ENCODE results near the gene GOLGA6A. TPM values are rescaled to one million over a fixed set of nuclear protein-coding genes. Genes with fewer than 3 reads are reported as not detected.
"Not testable (repeated sequence)": the region's sequence is repeated elsewhere in the genome, so short reads cannot be mapped to it uniquely, and the experiment has no call there.

Gene GOLGA6A
- polyA plus RNA-seq, 3 donors: 0.18 TPM; not detected in 2

DNA sequence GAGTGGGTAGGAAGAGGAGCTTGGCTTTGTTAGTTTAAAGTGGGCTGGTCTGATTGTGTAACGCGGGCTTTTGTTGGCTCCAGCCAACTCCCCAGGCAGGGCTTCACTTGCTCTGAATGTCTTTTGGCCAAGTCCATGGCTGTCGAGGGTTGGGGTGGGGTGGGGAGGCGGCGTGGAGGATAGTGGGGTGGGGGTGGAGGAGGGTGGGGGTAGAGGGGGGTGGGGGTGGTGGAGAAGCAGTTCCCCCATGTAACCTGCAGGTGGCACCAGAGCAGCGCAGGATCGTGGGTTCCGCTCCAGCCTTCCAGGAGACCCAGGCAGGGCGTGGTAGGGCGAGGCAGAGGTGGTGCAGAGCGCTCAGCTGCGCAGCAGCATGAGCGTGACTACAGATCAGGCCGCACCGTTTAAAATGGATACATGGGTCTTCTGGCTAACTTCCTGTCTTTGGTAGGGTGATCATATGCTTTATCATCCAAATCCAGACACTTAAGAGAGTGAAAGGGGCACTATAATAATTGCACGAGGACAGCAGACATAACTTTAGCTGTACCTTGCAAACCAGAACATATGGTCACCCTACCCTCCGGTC lies 28.3 kb downstream of the GOLGA6A start:
- DNase-seq: peak; percentile 57

GRCh38 chr15:74053517-74053916 lies 28.8 kb downstream of the GOLGA6A start:
- DNase-seq: no peak

DNA sequence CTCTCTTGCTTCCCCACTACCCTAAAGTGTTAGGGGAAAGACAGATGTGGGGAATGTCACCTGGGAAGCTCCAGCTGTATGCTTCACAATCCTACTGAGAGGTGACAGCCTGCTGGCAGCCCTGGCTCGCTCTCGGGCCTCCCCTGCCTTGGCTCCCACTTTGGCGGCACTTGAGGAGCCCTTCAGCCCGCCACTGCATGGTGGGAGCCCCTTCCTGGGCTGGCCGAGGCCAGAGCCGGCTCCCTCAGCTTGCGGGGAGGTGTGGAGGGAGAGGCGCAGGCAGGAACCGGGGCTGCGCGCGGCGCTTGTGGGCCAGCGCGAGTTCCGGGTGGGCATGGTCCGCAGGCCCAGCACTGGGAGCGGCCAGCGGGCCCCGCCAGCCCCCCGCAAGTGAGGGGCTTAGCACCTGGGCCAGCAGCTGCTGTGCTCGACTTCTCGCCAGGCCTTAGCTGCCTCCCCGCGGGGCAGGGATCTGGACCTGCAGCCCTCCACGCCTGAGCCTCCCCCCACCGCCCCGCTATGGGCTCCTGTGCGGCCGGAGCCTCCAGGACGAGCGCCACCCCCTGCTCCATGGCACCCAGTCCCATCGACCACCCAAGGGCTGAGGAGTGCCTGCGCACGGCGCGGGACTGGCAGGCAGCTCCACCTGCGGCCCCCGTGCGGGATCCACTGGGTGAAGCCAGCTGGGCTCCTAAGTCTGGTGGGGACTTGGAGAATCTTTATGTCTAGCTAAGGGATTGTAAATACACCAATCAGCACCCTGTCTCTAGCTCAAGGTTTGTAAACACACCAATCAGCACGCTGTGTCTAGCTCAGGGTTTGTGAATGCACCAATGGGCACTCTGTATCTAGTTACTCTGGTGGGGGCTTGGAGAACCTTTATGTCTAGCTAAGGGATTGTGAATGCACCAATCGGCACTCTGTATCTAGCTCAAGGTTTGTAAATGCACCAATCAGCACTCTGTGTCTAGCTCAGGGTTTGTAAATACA lies 29.8 kb downstream of the GOLGA6A start:
- not testable (repeated sequence) for DNase-seq

DNA sequence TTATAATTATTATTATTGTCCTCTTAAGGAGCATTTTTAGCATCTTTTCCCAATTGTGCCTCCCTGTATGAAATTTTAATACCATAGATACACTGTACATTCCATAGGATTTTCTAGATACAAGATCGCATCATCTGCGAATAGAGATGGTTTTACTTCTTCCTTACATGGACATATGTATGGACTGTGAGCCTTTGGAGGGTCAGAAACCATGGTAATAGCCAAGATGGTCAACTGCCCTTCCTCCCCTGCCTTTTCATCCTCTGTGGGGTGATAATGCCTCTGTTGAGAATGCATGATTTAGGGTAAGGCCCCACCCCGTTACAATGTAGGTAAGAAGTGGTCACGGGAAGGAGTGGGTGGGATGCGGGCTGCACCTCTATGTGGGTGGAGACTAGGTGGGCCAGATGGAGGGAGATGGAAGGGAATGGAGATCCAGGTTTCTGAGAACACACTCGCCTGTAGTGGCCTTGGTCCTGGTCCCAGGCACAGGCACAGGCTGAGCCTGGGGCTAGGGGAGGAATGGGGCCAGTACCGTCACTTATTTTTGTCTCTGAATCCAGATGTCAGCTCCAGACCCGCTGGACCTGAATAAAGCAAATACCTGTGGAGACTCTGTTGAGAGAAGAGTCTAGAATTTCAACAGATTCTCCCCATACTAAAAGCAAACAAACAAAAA lies 31.7 kb downstream of the GOLGA6A start:
- DNase-seq: no peak

- DNase-seq: no peak
Measured at GRCh38 chr15:74050127-74050526, 32.2 kb downstream of the GOLGA6A start.

DNA sequence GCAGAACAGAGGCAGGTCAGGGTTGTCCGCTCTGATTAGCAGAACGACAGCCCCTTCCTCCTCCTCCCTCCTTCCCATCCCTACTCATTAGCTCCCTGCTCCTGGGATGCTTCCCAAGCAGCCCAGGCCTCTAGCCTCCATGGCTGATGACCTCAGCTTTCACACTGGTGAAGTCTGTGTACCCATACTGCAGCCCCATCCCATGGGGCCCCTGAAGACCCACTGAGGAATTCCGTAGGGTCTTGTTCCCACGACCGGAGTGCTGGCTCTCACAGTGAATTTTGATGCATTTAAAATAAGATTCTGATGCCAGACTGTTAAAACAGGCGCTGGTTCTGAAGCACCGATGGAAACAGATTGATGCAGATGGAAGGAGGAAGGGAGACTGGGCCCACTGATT lies 36.1 kb downstream of the GOLGA6A start:
- no peak for DNase-seq

- no peak for DNase-seq
Measured at GRCh38 chr15:74045636-74046274, 36.6 kb downstream of the GOLGA6A start.

- DNase-seq: no peak
Measured at GRCh38 chr15:74045184-74045583, 37.2 kb downstream of the GOLGA6A start.

- DNase-seq: no peak
Measured at GRCh38 chr15:74044267-74045110, 37.9 kb downstream of the GOLGA6A start.

DNA sequence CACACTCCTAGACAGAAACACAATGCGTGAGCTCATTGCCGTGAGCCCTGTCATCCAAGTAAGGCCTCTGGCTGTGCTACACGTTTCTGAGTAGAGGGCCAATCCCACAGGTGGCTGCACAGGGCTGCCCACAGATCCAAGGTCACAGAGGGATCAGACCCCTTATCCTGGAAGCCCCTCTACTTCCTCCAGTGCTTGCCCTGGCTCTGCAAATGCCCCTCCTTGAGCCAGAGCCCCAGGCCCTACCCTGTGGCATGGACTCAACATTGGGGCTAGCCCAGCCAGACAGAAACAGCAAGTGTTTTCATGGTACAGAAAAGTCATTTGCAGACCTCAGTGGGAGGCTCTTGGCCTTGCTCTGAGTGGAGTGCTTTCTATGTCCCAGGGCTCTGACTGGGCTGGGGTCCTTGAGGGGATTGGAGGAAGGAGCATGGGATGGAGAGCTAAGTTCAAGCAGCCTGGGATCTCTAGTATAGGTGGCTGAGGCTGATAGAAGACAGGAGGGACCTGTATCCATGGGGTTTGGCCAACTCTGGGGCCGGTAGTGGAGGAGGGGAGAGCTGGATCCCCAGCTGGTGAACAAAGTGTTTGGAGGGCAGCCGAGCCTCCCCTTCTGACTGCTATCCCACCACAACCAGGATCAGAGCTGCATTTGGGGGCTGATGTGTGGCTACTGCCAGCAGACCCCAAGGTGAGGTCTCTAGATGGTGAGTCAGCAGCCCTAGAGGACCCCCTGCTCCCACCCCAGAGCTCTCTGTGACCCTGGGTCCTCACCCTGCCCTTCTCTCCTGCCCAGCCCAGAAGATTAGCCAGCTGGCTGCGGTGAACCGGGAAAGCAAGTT lies 38.7 kb downstream of the GOLGA6A start:
- no peak for DNase-seq

DNA sequence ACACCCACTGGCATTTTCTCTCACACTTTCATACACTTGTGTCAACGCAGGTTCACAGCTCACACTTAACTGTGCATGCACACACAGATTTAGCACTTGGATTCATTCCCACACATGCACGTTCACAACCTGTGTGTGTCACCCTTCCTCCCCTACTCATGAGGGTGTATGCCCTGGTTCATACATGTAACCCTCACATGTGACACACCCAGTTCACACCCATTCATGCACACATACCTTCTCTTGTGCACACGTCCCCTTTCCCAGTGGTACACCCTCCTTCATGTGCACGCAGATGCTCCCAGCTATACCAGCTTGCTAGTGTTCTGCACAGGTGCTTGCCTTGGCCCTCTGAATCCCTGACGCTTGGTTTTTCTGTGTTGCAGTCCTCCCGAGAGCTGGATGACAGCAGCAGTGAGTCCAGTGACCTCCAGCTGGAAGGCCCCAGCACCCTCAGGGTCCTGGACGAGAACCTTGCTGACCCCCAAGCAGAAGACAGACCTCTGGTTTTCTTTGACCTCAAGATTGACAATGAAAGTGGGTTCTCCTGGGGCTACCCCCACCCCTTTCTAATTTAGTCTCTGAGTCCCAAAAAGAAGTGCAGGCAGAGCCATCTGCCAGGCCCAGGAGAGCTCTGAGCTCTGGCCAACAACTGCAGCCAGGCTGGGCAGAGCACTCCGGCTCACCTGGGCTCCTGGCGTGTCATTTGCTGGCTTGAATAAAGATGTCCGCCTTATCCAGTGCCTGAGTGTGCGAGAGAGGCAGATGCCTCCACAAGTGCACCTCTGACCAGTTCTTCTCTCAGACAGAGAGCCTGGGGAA lies 39.5 kb downstream of the GOLGA6A start:
- no peak for DNase-seq

DNA sequence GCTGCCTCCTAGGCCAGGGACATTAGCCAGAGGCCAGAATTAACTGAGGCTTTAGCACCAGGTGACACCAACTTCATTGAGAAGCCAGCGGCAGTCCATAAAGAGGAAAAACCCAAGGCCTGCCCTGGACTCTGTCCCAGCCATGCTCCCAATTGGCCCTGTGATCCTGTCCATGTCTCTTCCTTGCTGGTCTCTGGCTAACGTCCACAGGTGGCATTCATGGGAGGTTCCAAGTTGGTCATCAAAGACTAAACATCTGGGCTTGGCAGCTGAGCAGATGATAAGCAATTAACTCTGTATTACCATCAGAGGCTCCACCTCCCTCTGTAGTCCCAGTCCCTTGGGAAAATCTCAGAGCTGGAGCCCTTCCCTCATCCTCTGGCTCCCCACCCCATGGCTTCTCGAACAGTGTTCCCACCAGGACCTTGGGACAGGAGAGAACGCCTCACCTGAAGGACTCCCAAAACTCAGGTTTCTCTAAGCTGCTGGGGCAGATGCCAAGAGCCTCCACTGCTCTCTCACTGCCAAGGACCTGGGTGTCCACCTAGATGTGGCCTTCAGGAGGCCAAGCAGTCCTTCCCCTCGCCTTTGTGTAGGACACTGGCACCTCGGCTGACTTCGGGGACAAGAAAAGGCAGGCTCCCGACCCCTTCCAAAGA lies 40.4 kb downstream of the GOLGA6A start:
- no peak for DNase-seq

- DNase-seq: no peak
Measured at GRCh38 chr15:74041311-74041756, 41.0 kb downstream of the GOLGA6A start.

DNA sequence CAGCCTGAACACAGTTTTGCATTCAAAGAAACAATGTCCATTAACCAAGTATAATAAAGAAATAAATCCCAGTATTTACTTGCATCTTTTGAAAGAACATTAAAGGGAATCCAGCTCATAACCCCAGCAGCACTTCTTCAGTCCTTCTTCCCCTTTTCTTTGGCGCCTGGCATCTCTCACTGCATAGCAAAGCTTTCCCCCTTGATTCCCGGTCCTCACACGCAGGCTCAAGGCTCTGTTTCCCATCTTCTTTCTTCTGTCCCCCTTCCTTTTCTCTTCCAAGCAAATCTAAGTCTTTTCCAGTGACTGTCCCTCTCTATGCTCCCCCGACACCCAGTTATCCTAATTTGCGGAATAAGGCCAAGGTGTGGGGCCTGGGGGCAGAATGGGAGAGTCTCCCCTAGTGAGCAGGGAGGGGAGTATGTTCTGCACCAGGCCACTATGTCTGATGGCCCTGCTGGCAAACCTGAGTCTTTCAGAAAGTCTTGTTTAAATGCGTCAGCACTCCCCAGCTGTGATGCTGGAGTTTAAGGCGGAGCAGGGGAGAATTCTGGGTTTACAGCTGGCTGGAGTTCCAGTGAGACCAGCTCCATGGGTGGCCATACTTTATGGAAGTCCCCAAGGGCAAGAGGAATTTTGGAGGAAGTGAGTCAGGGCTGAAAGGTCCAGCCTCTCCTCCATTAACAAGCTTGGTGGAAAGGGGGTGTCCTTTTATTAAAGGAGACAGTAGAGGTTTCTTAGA lies 42.1 kb downstream of the GOLGA6A start:
- peak; percentile 72 for DNase-seq

- no peak for DNase-seq
Measured at GRCh38 chr15:74039656-74040010, 42.7 kb downstream of the GOLGA6A start.

DNA sequence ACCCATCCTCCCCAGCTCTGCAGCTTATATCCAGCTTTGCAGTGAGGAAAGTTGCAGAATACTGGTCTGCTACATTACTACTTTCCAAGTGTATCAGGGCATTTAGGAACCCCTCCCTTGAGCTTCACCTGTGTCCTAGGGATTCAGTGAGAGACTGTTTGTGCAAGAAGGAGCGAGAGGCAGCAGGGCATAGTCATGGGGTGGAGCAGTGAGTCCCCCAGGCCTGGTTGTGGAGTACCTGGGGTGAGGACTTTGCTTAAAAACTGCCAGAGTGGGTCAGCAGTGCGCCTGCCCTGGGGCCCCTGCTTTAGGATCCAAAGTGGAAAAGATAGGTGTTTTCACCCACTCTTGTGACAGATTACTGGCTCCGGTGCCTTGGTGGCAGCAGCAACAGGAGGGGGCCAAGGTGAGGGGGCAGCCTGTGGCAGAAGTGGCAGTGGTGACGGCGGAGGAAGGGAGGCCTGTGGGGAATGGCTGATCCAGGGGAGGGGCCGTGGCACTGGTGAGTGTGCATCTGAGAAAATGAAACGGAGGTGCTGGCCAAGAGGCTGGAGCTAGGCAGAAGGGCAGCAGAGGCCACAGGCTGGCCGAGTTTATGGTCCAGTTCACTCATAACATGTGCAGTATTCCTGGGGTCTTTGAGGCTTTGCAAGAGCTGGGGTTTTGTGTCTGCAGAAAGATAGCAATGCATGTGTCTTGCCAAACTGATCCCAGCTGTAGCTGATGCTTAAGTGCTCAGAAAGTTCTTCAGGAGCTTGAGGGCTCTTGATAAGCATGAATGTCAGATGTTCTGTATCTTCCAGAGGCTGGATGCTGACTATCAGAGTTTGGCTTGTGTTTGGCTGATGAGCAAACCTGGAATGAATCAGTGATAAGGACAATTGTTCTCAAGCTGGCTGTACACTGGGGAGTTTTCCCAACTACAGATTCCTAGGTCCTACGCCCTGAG lies 43.4 kb downstream of the GOLGA6A start:
- DNase-seq: no peak

Measured in renal pelvis (tissue), 4 donors.